SU-DHL-6 (cell line): ENCODE results near the gene HINFP.
A peak's percentile ranks its signal among the peaks of the same experiment; 100 is the strongest.

Source experiments
- H2AFZ ChIP-seq: fragments of 200-600 bp; sonication (generic); 2 replicates; pipeline ENCODE4 v1.6.1; 2014; ENCODE audit warnings: low read depth, mild to moderate bottlenecking, moderate library complexity, mixed read lengths, antibody characterized with exemption, low read length; ENCODE audit not compliant: severe bottlenecking
- H3F3A ChIP-seq: fragments of 200-600 bp; shearing (Covaris generic); 2 replicates; pipeline ENCODE4 v1.6.0; 2016; ENCODE audit warnings: antibody characterized with exemption, mild to moderate bottlenecking; ENCODE audit not compliant: insufficient read depth
- H3K27ac ChIP-seq: fragments of 200-600 bp; sonication (generic); 2 replicates; pipeline ENCODE4 v1.5.1; 2016; ENCODE audit warnings: low read depth, mild to moderate bottlenecking, low read length, moderate library complexity, mixed read lengths
- H3K27me3 ChIP-seq: fragments of 200-600 bp; sonication (generic), shearing (Covaris generic); 2 replicates; pipeline ENCODE4 v1.6.0; 2014; ENCODE audit warnings: mild to moderate bottlenecking, low read length
- H3K36me3 ChIP-seq: fragments of 200-600 bp; sonication (generic); 2 replicates; pipeline ENCODE4 v1.6.1; 2014; ENCODE audit warnings: mild to moderate bottlenecking, low read length, mixed read lengths
- H3K4me2 ChIP-seq: fragments of 300-600, 200-600 bp; shearing (Covaris generic), sonication (generic); 2 replicates; pipeline ENCODE4 v1.6.0; 2014; ENCODE audit warnings: low read length, low read depth, mild to moderate bottlenecking; ENCODE audit not compliant: poor library complexity, severe bottlenecking
- H3K4me3 ChIP-seq: fragments of 200-600 bp; sonication (generic); 2 replicates; pipeline ENCODE4 v1.5.1; 2014; ENCODE audit warnings: antibody characterized with exemption, low read length, mild to moderate bottlenecking, mixed read lengths; ENCODE audit not compliant: insufficient read depth, poor library complexity, severe bottlenecking
- H3K79me2 ChIP-seq: fragments of 200-600 bp; sonication (generic); 2 replicates; pipeline ENCODE4 v1.6.1; 2014; ENCODE audit warnings: mild to moderate bottlenecking, low read length, moderate library complexity; ENCODE audit not compliant: insufficient read depth
- H3K9ac ChIP-seq: fragments of 200-600 bp; sonication (generic); 2 replicates; pipeline ENCODE4 v1.7.0; 2014; ENCODE audit warnings: mild to moderate bottlenecking, low read length
- H3K9me2 ChIP-seq: fragments of 200-600 bp; sonication (generic); replicated peaks from 2 replicates; pipeline ENCODE4 v1.6.1; 2014; ENCODE audit warnings: low read length; ENCODE audit not compliant: insufficient read depth
- H3K9me3 ChIP-seq: fragments of 200-600 bp; sonication (generic); 2 replicates; pipeline ENCODE4 v1.6.1; 2014; ENCODE audit warnings: low read length, mixed read lengths; ENCODE audit not compliant: insufficient read depth
- H4K20me1 ChIP-seq: fragments of 200-600 bp; sonication (generic); 2 replicates; pipeline ENCODE4 v1.6.1; 2014; ENCODE audit warnings: low read depth, mild to moderate bottlenecking, antibody characterized with exemption, low read length, moderate library complexity, mixed read lengths
- CTCF ChIP-seq: fragments of 200-600 bp; sonication (generic); IDR thresholded peaks from one replicate; pipeline ENCODE4 v1.5.1; 2017; ENCODE audit warnings: antibody characterized with exemption, mild to moderate bottlenecking, low read length, moderate library complexity; ENCODE audit not compliant: insufficient read depth, poor library complexity, severe bottlenecking
- EZH2phosphoT487 ChIP-seq: fragments of 200-600 bp; sonication (generic), shearing (Covaris generic); conservative IDR thresholded peaks from 2 replicates; pipeline ENCODE4 v1.6.1; 2018; ENCODE audit warnings: mild to moderate bottlenecking, antibody characterized with exemption, low read length, moderate library complexity, mixed read lengths

The HINFP gene

GRCh38 chr11:119108857-119109221 lies 12.5 kb upstream of the HINFP start:
- no peaks in the 10 kb centered on the region for H3K9me2 ChIP-seq
- H3K4me2 ChIP-seq, result peak overlapping the region; percentile 93
- peak overlapping the region; percentile 94 for H3K4me3 ChIP-seq
- no peaks in the 10 kb centered on the region for H3K9me3 ChIP-seq
- H3K79me2 ChIP-seq, result peaks cover 23% of the 10 kb centered on the region
- H3K27me3 ChIP-seq, result no peaks in the 10 kb centered on the region
- peaks cover 5% of the 10 kb centered on the region for H3F3A ChIP-seq
- no peak overlapping the region for H2AFZ ChIP-seq
- H4K20me1 ChIP-seq, result no peaks in the 10 kb centered on the region
- H3K36me3 ChIP-seq, result no peaks in the 10 kb centered on the region
- TF ChIP-seq CTCF (no peak), EZH2phosphoT487 (no peak)
- H3K27ac ChIP-seq, result no peak overlapping the region; the same call in 1 of the 2 replicates
- peak overlapping the region; percentile 92 for H3K9ac ChIP-seq

GRCh38 chr11:119109843-119110242 lies 11.5 kb upstream of the HINFP start:
- Histone ChIP-seq H3K27me3 (no peaks in the 10 kb centered on the region), H3K79me2 (peaks cover 23% of the 10 kb centered on the region), H4K20me1 (no peaks in the 10 kb centered on the region), H3K36me3 (no peaks in the 10 kb centered on the region), H3K9me3 (no peaks in the 10 kb centered on the region), H2AFZ (no peak overlapping the region), H3K9me2 (no peaks in the 10 kb centered on the region), H3K27ac (no peak overlapping the region), H3K4me2 (no peak overlapping the region), H3K9ac (no peak overlapping the region), H3K4me3 (no peak overlapping the region), H3F3A (no peaks in the 10 kb centered on the region)
- TF ChIP-seq CTCF (no peak), EZH2phosphoT487 (no peak)

- Histone ChIP-seq H3F3A (no peaks in the 10 kb centered on the region), H3K9ac (no peak overlapping the region), H4K20me1 (no peaks in the 10 kb centered on the region), H3K9me2 (no peaks in the 10 kb centered on the region), H2AFZ (no peak overlapping the region), H3K79me2 (peaks cover 23% of the 10 kb centered on the region), H3K4me2 (no peak overlapping the region), H3K36me3 (no peaks in the 10 kb centered on the region), H3K27me3 (no peaks in the 10 kb centered on the region), H3K27ac (no peak overlapping the region), H3K9me3 (no peaks in the 10 kb centered on the region), H3K4me3 (no peak overlapping the region)
- TF ChIP-seq EZH2phosphoT487, result no peak
- TF ChIP-seq CTCF, result no peak
Observed at GRCh38 chr11:119110439-119110838, 10.9 kb upstream of the HINFP start.
